CD14-positive monocyte (primary cell): ENCODE data around the gene DOCK4. TPM values are rescaled to one million over a fixed set of nuclear protein-coding genes. Genes with fewer than 3 reads are reported as not detected.

Experiments used
- DNase-seq, 3 donors: peaks; one replicate each; pipeline ENCODE4 v3.0.0-alpha.2; 2011 to 2022
- H2AFZ ChIP-seq: 2 replicates; pipeline ENCODE4 v1.6.0; 2012; ENCODE audit warnings: mild to moderate bottlenecking, low read depth, low read length, inconsistent platforms; ENCODE audit not compliant: insufficient read depth, poor library complexity, severe bottlenecking
- H3K27ac ChIP-seq, 2 donors: 1 replicate in 1 of 2; 2 replicates in 1 of 2; pipeline ENCODE4 v1.5.1; 2012 to 2013; ENCODE audit warnings: low read length in 2 of 2, control low read depth in 1 of 2, inconsistent platforms in 1 of 2, low read depth in 1 of 2, mild to moderate bottlenecking in 1 of 2
- H3K27me3 ChIP-seq, 2 donors: one replicate each; pipeline versions ENCODE4 v1.6.0 to v1.6.1; 2011 to 2013; ENCODE audit warnings: low read length in 2 of 2; ENCODE audit not compliant: control insufficient read depth in 2 of 2, insufficient read depth in 2 of 2
- H3K36me3 ChIP-seq, 2 donors: replicated peaks in 1 of 2; 1 replicate in 1 of 2; 2 replicates in 1 of 2; pipeline versions ENCODE4 v1.5.1 to v1.6.1; 2012 to 2013; ENCODE audit warnings: low read length in 2 of 2, control low read depth in 1 of 2, inconsistent platforms in 1 of 2, mild to moderate bottlenecking in 1 of 2; ENCODE audit not compliant: insufficient read depth in 2 of 2, control insufficient read depth in 1 of 2
- H3K4me1 ChIP-seq, 2 donors: 1 replicate in 1 of 2; 2 replicates in 1 of 2; pipeline versions ENCODE4 v1.5.1 to v1.6.1; 2012 to 2013; ENCODE audit warnings: low read length in 2 of 2, control low read depth in 1 of 2, inconsistent platforms in 1 of 2, mild to moderate bottlenecking in 1 of 2, moderate library complexity in 1 of 2; ENCODE audit not compliant: insufficient read depth in 2 of 2, control insufficient read depth in 1 of 2
- H3K4me2 ChIP-seq: replicated peaks from 2 replicates; pipeline ENCODE3; 2012; ENCODE audit warnings: low read length, moderate library complexity, mild to moderate bottlenecking; ENCODE audit not compliant: poor library complexity, severe bottlenecking; ENCODE audit errors: extremely low read depth
- H3K4me3 ChIP-seq, 3 experiments: fragments of 200-600 bp in 1 of 3; sonication (generic) in 1 of 3; replicated peaks in 1 of 3; 1 replicate in 2 of 3; 2 replicates in 1 of 3; pipeline ENCODE4 v1.5.1; 2011 to 2013; ENCODE audit warnings: low read length in 3 of 3, mild to moderate bottlenecking in 3 of 3, control low read depth in 2 of 3, low read depth in 2 of 3, inconsistent platforms in 1 of 3, moderate library complexity in 1 of 3
- H3K79me2 ChIP-seq: 2 replicates; pipeline ENCODE4 v1.6.0; 2012; ENCODE audit warnings: mild to moderate bottlenecking, control low read depth, inconsistent platforms, low read length, moderate library complexity; ENCODE audit not compliant: insufficient read depth
- H3K9ac ChIP-seq: 2 replicates; pipeline ENCODE4 v1.6.0; 2017; ENCODE audit warnings: low read length, mild to moderate bottlenecking; ENCODE audit not compliant: insufficient read depth, poor library complexity, severe bottlenecking
- H3K9me3 ChIP-seq, 2 donors: replicated peaks in 1 of 2; 1 replicate in 1 of 2; 2 replicates in 1 of 2; pipeline versions ENCODE4 v1.5.1 to v1.6.1; 2012 to 2013; ENCODE audit warnings: low read length in 2 of 2, control low read depth in 1 of 2; ENCODE audit not compliant: control insufficient read depth in 1 of 2, insufficient read depth in 1 of 2
- H4K20me1 ChIP-seq: 2 replicates; pipeline ENCODE4 v1.6.0; 2012; ENCODE audit warnings: mild to moderate bottlenecking, low read length, control low read depth, moderate library complexity; ENCODE audit not compliant: insufficient read depth
- H3K27ac Mint-ChIP-seq, 7 donors: one replicate each; pipeline ENCODE4 v1.8.0; 2020; ENCODE audit warnings: mild to moderate bottlenecking in 7 of 7, mixed read lengths in 7 of 7, moderate library complexity in 6 of 7, inconsistent platforms in 2 of 7
- H3K27me3 Mint-ChIP-seq, 3 donors: one replicate each; pipeline ENCODE4 v1.8.0; 2021 to 2022; ENCODE audit warnings: low read depth in 3 of 3, mild to moderate bottlenecking in 3 of 3, mixed read lengths in 3 of 3, moderate library complexity in 3 of 3, inconsistent platforms in 1 of 3
- H3K36me3 Mint-ChIP-seq, 2 donors: one replicate each; pipeline ENCODE4 v1.8.0; 2020; ENCODE audit warnings: mixed read lengths in 2 of 2, inconsistent platforms in 1 of 2, mild to moderate bottlenecking in 1 of 2
- H3K4me1 Mint-ChIP-seq: one replicate; pipeline ENCODE4 v1.8.0; 2020; ENCODE audit warnings: mild to moderate bottlenecking, mixed read lengths
- H3K4me3 Mint-ChIP-seq, 2 donors: one replicate each; pipeline ENCODE4 v1.8.0; 2020; ENCODE audit warnings: mild to moderate bottlenecking in 2 of 2, mixed read lengths in 2 of 2, moderate library complexity in 1 of 2
- H3K9me3 Mint-ChIP-seq, 7 donors: one replicate each; pipeline ENCODE4 v1.8.0; 2020 to 2022; ENCODE audit warnings: mixed read lengths in 7 of 7, mild to moderate bottlenecking in 6 of 7, moderate library complexity in 6 of 7, inconsistent platforms in 2 of 7
- WGBS: methylation state at CpG from one replicate; pipeline ENCODE4 v1.1.5; 2013; ENCODE audit warnings: missing lambda C conversion rate; ENCODE audit not compliant: insufficient coverage; 5-methylcytosine and 5-hydroxymethylcytosine counted together
- intact Hi-C, 2 donors: fragments of 100-400 bp; cut with micrococcal nuclease; formaldehyde crosslinking; loops; one replicate each; pipeline versions ENCODE4 v1.15.0 to v1.15.1; 2023
- polyA plus RNA-seq, 3 donors: library from polyadenylated mRNA; depleted of rRNA in 1 of 3; unstranded in 2 of 3; stranded (reverse) in 1 of 3; fragments of 300-500 nt in 2 of 3; fragments of >200 nt in 1 of 3; fragmentation: Illumina TruSeq in 2 of 3; gene quantifications; 1 replicate in 2 of 3; 2 replicates in 1 of 3; pipeline ENCODE4 v1.2.3, GENCODE V29; 2012 to 2021
- TF ChIP-seq, protein P1 (sequence below): fragments of 200-600 bp; IDR thresholded peaks from one replicate; pipeline ENCODE4 v1.8.0; 2022; ENCODE audit warnings: antibody characterized with exemption, mild to moderate bottlenecking

DOCK4 gene
- polyA plus RNA-seq, 3 donors: 1.3 to 5.0 (median 2.7) TPM

DNA sequence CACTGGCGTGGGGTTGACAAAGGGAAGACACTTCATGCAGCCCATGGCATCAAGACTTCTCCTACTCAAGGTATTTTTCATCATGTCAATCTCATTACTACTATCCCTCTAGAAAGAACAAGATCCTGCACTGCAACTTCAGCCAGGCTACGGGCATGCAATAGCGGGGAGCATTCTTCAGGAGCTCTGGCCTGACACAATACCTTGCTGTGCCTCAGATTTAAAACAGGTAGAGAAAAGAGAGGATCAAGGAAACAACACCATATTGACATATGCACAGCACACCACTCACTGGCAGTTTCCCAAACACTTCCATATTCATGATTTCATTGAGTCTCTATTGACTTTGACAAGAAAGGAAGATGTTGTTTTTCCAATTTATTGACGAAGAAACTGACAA is 51.5 kb downstream of the DOCK4 start:
- no peaks in the 10 kb centered on the region for H4K20me1 ChIP-seq
- H3K36me3 ChIP-seq: no peaks in the 10 kb centered on the region
- intact Hi-C loops: no loop called here
- Mint-ChIP-seq H3K27me3 (peaks cover 0 to 3% (median 3%) of the 10 kb centered on the region in 3 donors), H3K4me3 (no peak overlapping the region), H3K36me3 (peaks cover 0 to 1% of the 10 kb centered on the region in 2 donors), H3K4me1 (peaks cover 8% of the 10 kb centered on the region), H3K27ac (no peak overlapping the region), H3K9me3 (no peaks in the 10 kb centered on the region)
- H3K79me2 ChIP-seq: no peaks in the 10 kb centered on the region
- no peak overlapping the region for H2AFZ ChIP-seq
- H3K4me1 ChIP-seq: peaks cover 6 to 8% of the 10 kb centered on the region in 2 donors
- H3K27me3 ChIP-seq: peaks cover 0 to 2% of the 10 kb centered on the region in 2 donors
- no peak overlapping the region for H3K9ac ChIP-seq
- no peak for DNase-seq
- TF ChIP-seq, protein P1, sequence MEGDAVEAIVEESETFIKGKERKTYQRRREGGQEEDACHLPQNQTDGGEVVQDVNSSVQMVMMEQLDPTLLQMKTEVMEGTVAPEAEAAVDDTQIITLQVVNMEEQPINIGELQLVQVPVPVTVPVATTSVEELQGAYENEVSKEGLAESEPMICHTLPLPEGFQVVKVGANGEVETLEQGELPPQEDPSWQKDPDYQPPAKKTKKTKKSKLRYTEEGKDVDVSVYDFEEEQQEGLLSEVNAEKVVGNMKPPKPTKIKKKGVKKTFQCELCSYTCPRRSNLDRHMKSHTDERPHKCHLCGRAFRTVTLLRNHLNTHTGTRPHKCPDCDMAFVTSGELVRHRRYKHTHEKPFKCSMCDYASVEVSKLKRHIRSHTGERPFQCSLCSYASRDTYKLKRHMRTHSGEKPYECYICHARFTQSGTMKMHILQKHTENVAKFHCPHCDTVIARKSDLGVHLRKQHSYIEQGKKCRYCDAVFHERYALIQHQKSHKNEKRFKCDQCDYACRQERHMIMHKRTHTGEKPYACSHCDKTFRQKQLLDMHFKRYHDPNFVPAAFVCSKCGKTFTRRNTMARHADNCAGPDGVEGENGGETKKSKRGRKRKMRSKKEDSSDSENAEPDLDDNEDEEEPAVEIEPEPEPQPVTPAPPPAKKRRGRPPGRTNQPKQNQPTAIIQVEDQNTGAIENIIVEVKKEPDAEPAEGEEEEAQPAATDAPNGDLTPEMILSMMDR: no peak
- no peak overlapping the region for H3K27ac ChIP-seq
- H3K9me3 ChIP-seq: no peaks in the 10 kb centered on the region
- no peak overlapping the region for H3K4me3 ChIP-seq
- no peak overlapping the region for H3K4me2 ChIP-seq
- WGBS: 79% methylated on average over 3 of the region's 4 CpGs

GRCh38 chr7:112152186-112152585 is 54.0 kb downstream of the DOCK4 start:
- H3K27me3 Mint-ChIP-seq: peaks cover 0 to 4% (median 2%) of the 10 kb centered on the region in 3 donors
- no peak for DNase-seq
- no peaks in the 10 kb centered on the region for H3K36me3 ChIP-seq
- H3K9me3 Mint-ChIP-seq: no peaks in the 10 kb centered on the region
- TF ChIP-seq, protein P1: no peak
- H3K4me1 Mint-ChIP-seq: no peaks in the 10 kb centered on the region
- intact Hi-C loops: no loop called here
- no peaks in the 10 kb centered on the region for H4K20me1 ChIP-seq
- H3K27ac Mint-ChIP-seq: no peak overlapping the region
- no peaks in the 10 kb centered on the region for H3K36me3 Mint-ChIP-seq
- no peak overlapping the region for H3K27ac ChIP-seq
- H3K27me3 ChIP-seq: peaks cover 0 to under 1% of the 10 kb centered on the region in 2 donors
- H3K4me3 ChIP-seq: no peak overlapping the region
- no peak overlapping the region for H2AFZ ChIP-seq
- H3K79me2 ChIP-seq: no peaks in the 10 kb centered on the region
- H3K9me3 ChIP-seq: no peaks in the 10 kb centered on the region
- no peaks in the 10 kb centered on the region for H3K4me1 ChIP-seq
- no peak overlapping the region for H3K9ac ChIP-seq
- no peak overlapping the region for H3K4me2 ChIP-seq
- no CpG with 5 or more reads among the region's 2 CpGs for WGBS
- no peak overlapping the region for H3K4me3 Mint-ChIP-seq
